ENCODE data around the gene TNFRSF1B.
A peak's percentile ranks its signal among the peaks of the same experiment; 100 is the strongest.

Gene TNFRSF1B

GRCh38 chr1:12204754-12205658, 38.2 kb downstream of the TNFRSF1B start:
- H3K4me3 ChIP-seq (ENCODE audit: low read depth, low read length), result no peak overlapping the region
- TF ChIP-seq, protein P1, sequence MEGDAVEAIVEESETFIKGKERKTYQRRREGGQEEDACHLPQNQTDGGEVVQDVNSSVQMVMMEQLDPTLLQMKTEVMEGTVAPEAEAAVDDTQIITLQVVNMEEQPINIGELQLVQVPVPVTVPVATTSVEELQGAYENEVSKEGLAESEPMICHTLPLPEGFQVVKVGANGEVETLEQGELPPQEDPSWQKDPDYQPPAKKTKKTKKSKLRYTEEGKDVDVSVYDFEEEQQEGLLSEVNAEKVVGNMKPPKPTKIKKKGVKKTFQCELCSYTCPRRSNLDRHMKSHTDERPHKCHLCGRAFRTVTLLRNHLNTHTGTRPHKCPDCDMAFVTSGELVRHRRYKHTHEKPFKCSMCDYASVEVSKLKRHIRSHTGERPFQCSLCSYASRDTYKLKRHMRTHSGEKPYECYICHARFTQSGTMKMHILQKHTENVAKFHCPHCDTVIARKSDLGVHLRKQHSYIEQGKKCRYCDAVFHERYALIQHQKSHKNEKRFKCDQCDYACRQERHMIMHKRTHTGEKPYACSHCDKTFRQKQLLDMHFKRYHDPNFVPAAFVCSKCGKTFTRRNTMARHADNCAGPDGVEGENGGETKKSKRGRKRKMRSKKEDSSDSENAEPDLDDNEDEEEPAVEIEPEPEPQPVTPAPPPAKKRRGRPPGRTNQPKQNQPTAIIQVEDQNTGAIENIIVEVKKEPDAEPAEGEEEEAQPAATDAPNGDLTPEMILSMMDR (IDR thresholded peaks at IDR 0.05; ENCODE audit: low read depth, low read length), result no peak

GRCh38 chr1:12206238-12206637, 39.4 kb downstream of the TNFRSF1B start:
- no peak overlapping the region for H3K4me3 ChIP-seq (ENCODE audit: low read depth, low read length)
- TF ChIP-seq, protein P1 (IDR thresholded peaks at IDR 0.05; ENCODE audit: low read depth, low read length), result no peak

DNA sequence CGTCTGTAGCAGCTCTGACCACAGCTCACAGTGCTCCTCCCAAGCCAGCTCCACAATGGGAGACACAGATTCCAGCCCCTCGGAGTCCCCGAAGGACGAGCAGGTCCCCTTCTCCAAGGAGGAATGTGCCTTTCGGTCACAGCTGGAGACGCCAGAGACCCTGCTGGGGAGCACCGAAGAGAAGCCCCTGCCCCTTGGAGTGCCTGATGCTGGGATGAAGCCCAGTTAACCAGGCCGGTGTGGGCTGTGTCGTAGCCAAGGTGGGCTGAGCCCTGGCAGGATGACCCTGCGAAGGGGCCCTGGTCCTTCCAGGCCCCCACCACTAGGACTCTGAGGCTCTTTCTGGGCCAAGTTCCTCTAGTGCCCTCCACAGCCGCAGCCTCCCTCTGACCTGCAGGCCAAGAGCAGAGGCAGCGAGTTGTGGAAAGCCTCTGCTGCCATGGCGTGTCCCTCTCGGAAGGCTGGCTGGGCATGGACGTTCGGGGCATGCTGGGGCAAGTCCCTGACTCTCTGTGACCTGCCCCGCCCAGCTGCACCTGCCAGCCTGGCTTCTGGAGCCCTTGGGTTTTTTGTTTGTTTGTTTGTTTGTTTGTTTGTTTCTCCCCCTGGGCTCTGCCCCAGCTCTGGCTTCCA, 40.1 kb downstream of the TNFRSF1B start:
- TF ChIP-seq, protein P1 (IDR thresholded peaks at IDR 0.05; ENCODE audit: low read depth, low read length), result no peak
- no peak overlapping the region for H3K4me3 ChIP-seq (ENCODE audit: low read depth, low read length)

DNA sequence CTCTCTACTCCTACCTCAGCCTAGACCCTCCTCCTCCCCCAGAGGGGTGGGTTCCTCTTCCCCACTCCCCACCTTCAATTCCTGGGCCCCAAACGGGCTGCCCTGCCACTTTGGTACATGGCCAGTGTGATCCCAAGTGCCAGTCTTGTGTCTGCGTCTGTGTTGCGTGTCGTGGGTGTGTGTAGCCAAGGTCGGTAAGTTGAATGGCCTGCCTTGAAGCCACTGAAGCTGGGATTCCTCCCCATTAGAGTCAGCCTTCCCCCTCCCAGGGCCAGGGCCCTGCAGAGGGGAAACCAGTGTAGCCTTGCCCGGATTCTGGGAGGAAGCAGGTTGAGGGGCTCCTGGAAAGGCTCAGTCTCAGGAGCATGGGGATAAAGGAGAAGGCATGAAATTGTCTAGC, 41.5 kb downstream of the TNFRSF1B start:
- TF ChIP-seq, protein P1 (IDR thresholded peaks at IDR 0.05; ENCODE audit: low read depth, low read length), result no peak
- no peak overlapping the region for H3K4me3 ChIP-seq (ENCODE audit: low read depth, low read length)

GRCh38 chr1:12208764-12209494, 42.1 kb downstream of the TNFRSF1B start:
- TF ChIP-seq, protein P1 (IDR thresholded peaks at IDR 0.05; ENCODE audit: low read depth, low read length), result peak; percentile 90
- H3K4me3 ChIP-seq (ENCODE audit: low read depth, low read length), result no peak overlapping the region

DNA sequence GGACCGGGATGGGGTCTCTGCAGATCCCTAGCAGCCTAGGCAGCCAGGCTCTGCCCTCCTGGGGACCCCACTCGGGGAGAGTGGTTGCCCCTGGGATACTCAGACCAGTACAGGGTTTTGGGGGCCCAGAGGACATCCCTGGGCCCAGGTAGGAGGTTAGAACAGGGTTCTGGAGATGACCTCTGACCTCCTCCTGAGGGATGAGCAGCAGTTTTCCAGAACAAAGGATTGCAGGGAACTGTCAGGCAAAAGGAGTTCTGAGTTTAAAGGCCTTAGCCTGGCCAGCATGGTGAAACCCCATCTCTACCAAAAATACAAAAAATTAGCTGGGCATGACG, 42.7 kb downstream of the TNFRSF1B start:
- TF ChIP-seq, protein P1 (IDR thresholded peaks at IDR 0.05; ENCODE audit: low read depth, low read length), result no peak
- no peak overlapping the region for H3K4me3 ChIP-seq (ENCODE audit: low read depth, low read length)
